PC-3 (cell line): ENCODE data around the gene ZDHHC1.

Experiments
- CTCF ChIP-seq: fragments of 300-600 bp; sonication (generic); conservative IDR thresholded peaks from 2 replicates; pipeline ENCODE4 v1.5.1; 2017; ENCODE audit warnings: antibody characterized with exemption, low read depth, mild to moderate bottlenecking, low read length
- EZH2 ChIP-seq: fragments of 300-600 bp; sonication (generic); IDR thresholded peaks from one replicate; pipeline ENCODE4 v1.6.1; 2017; ENCODE audit warnings: antibody characterized with exemption, mild to moderate bottlenecking, low read length; ENCODE audit not compliant: unreplicated experiment

- TF ChIP-seq CTCF (peak; percentile 59), EZH2 (no peak)
These were observed at the start of gene ZDHHC1 for GRCh38 chr16:67415872-67416793.
